HEK293 (cell line): ENCODE results near the gene CDR2L.
"Not testable (repeated sequence)": the region's sequence is repeated elsewhere in the genome, so short reads cannot be mapped to it uniquely, and the experiment has no call there.

Source experiments
- CTCF ChIA-PET: fragments of 350-600 bp; formaldehyde crosslinking; extraction: SDS; loops from one replicate; lab custom pipeline; 2021; ENCODE audit warnings: antibody characterized with exemption; lab: Yijun Ruan, JAX
- POLR2A ChIA-PET: fragments of 300-600 bp; formaldehyde crosslinking; extraction: SDS; loops from one replicate; lab custom pipeline; 2020; ENCODE audit warnings: antibody characterized with exemption, inconsistent platforms; lab: Yijun Ruan, JAX
- H3K27ac ChIP-seq: fragments of 200-500 bp; sonication (Bioruptor generic); 2 replicates; pipeline ENCODE4 v1.5.1; 2014; ENCODE audit warnings: low read depth, low read length, control low read depth, inconsistent platforms; ENCODE audit errors: extremely low read depth
- H3K36me3 ChIP-seq, 2 experiments: fragments of 200-500 bp in 1 of 2; sonication (Bioruptor generic) in 1 of 2; 1 replicate in 1 of 2; 2 replicates in 1 of 2; pipeline ENCODE4 v1.5.1; 2014 to 2017; ENCODE audit warnings: inconsistent platforms in 2 of 2, low read length in 2 of 2; ENCODE audit not compliant: control insufficient read depth in 2 of 2, insufficient read depth in 1 of 2
- H3K4me1 ChIP-seq: fragments of 200-500 bp; sonication (Bioruptor generic); 2 replicates; pipeline ENCODE4 v1.5.1; 2014; ENCODE audit warnings: mild to moderate bottlenecking, low read length, inconsistent platforms; ENCODE audit not compliant: control insufficient read depth, insufficient read depth
- H3K4me3 ChIP-seq: 2 replicates; pipeline ENCODE4 v1.5.1; 2011; ENCODE audit warnings: low read depth, mild to moderate bottlenecking, control low read depth, low read length, moderate library complexity
- H3K9me3 ChIP-seq: fragments of 200-500 bp; sonication (Bioruptor generic); 2 replicates; pipeline ENCODE4 v1.5.1; 2014; ENCODE audit warnings: low read depth, low read length, inconsistent platforms; ENCODE audit not compliant: control insufficient read depth, insufficient read depth
- GLIS1 ChIP-seq: fragments of 450-650 bp; formaldehyde crosslinking; IDR thresholded peaks from 2 replicates; pipeline ENCODE4 v1.5.1; 2016; ENCODE audit warnings: missing biosample characterization, missing genetic modification characterization
- HOXD13 ChIP-seq: sonication (generic); formaldehyde crosslinking; IDR thresholded peaks from 2 replicates; pipeline ENCODE4 v1.8.0; 2022; ENCODE audit warnings: missing genetic modification reagents, borderline replicate concordance
- PBX3 ChIP-seq: sonication (generic); formaldehyde crosslinking; IDR thresholded peaks from 2 replicates; pipeline ENCODE4 v1.8.1; 2022; ENCODE audit warnings: mild to moderate bottlenecking, moderate library complexity, missing genetic modification reagents
- ZBTB10 ChIP-seq: fragments of 450-650 bp; formaldehyde crosslinking; IDR thresholded peaks from 2 replicates; pipeline ENCODE4 v1.5.1; 2016; ENCODE audit warnings: missing biosample characterization, missing genetic modification characterization
- ZNF121 ChIP-seq: fragments of 450-650 bp; formaldehyde crosslinking; IDR thresholded peaks from 2 replicates; pipeline ENCODE4 v1.5.1; 2016; ENCODE audit warnings: missing biosample characterization, missing genetic modification characterization
- ZNF394 ChIP-seq: fragments of 450-650 bp; formaldehyde crosslinking; IDR thresholded peaks from 2 replicates; pipeline ENCODE4 v1.5.1; 2016; ENCODE audit warnings: missing biosample characterization, missing genetic modification characterization, mild to moderate bottlenecking, moderate library complexity, borderline replicate concordance
- ZNF488 ChIP-seq: fragments of 450-650 bp; formaldehyde crosslinking; IDR thresholded peaks from 2 replicates; pipeline ENCODE4 v1.5.1; 2016; ENCODE audit warnings: missing biosample characterization, missing genetic modification characterization
- ZNF521 ChIP-seq: fragments of 450-650 bp; formaldehyde crosslinking; IDR thresholded peaks from 2 replicates; pipeline ENCODE4 v1.5.1; 2017; ENCODE audit warnings: missing biosample characterization, mild to moderate bottlenecking, missing genetic modification characterization
- ZNF558 ChIP-seq: fragments of 450-650 bp; formaldehyde crosslinking; IDR thresholded peaks from 2 replicates; pipeline ENCODE4 v1.5.1; 2016; ENCODE audit warnings: missing biosample characterization, missing genetic modification characterization
- ZNF596 ChIP-seq: fragments of 450-650 bp; IDR thresholded peaks from 2 replicates; pipeline ENCODE4 v1.5.0; 2018; ENCODE audit warnings: missing biosample characterization, mild to moderate bottlenecking, missing genetic modification characterization, moderate library complexity
- ZNF623 ChIP-seq: fragments of 450-650 bp; formaldehyde crosslinking; IDR thresholded peaks from 2 replicates; pipeline ENCODE4 v1.5.1; 2016; ENCODE audit warnings: missing biosample characterization, missing genetic modification characterization
- ZNF639 ChIP-seq: fragments of 450-650 bp; formaldehyde crosslinking; IDR thresholded peaks from 2 replicates; pipeline ENCODE4 v1.5.1; 2016; ENCODE audit warnings: missing biosample characterization, missing genetic modification characterization
- ZNF704 ChIP-seq: fragments of 450-650 bp; formaldehyde crosslinking; IDR thresholded peaks from 2 replicates; pipeline ENCODE4 v1.5.1; 2016; ENCODE audit warnings: missing biosample characterization, missing genetic modification characterization
- ZSCAN4 ChIP-seq: fragments of 450-650 bp; formaldehyde crosslinking; IDR thresholded peaks from 2 replicates; pipeline ENCODE4 v1.5.1; 2017; ENCODE audit warnings: missing biosample characterization, missing genetic modification characterization

CDR2L gene

GRCh38 chr17:74964988-74965622, 22.3 kb upstream of the CDR2L start (continued):
- no peak for TF ChIP-seq ZBTB10 (tag by site-specific recombination)

GRCh38 chr17:74968361-74968780, 19.1 kb upstream of the CDR2L start:
- Histone ChIP-seq H3K36me3 (no peaks in the 10 kb centered on the region), H3K27ac (no peak overlapping the region), H3K4me1 (peaks cover 4% of the 10 kb centered on the region; the same call in 1 of the 2 replicates), H3K4me3 (no peak overlapping the region)
- ChIA-PET POLR2A (interaction anchor here (0.7 kb wide), 1 partner anchor 15 kb away, joined by 3 read pairs; no protein-coding TSS in a partner anchor), CTCF (interaction anchor here (0.7 to 1.6 kb wide), 6 partner anchors 10 to 177 kb away, joined by 3 to 7 read pairs (median 4); partner anchors contain the start of gene MRPL58)
- no peak for TF ChIP-seq HOXD13 (CRISPR knock-in tag)
- TF ChIP-seq ZNF596 (tag by site-specific recombination), result no peak
- TF ChIP-seq ZNF704 (tag by site-specific recombination), result no peak
- 0 out of 2 replicates have a peak, but pooled peaks have one; percentile 19 for TF ChIP-seq GLIS1 (tag by site-specific recombination)
- no peak for TF ChIP-seq ZNF623 (tag by site-specific recombination)
- TF ChIP-seq PBX3, result no peak
- TF ChIP-seq, all 188 proteins: peak for 1
- no peaks in the 10 kb centered on the region for H3K9me3 ChIP-seq

- ChIA-PET CTCF (interaction anchor here (0.6 to 1.5 kb wide), 3 partner anchors 19 to 127 kb away, joined by 3 to 6 read pairs (median 3); no protein-coding TSS in a partner anchor), POLR2A (interaction anchor here (1.1 kb wide), 1 partner anchor 59 kb away, joined by 3 read pairs; no protein-coding TSS in a partner anchor)
- H3K4me1 ChIP-seq, H3K9me3 ChIP-seq, H3K36me3 ChIP-seq, H3K27ac ChIP-seq: not testable (repeated sequence)
- peak; percentile 96 for TF ChIP-seq ZNF121 (tag by site-specific recombination)
- TF ChIP-seq, all 188 proteins: peak for 1; not testable (repeated sequence) for 187
- not testable (repeated sequence) for H3K4me3 ChIP-seq
These were observed 17.9 kb upstream of the CDR2L start for GRCh38 chr17:74969501-74969900.

- ChIA-PET POLR2A (interaction anchor here (1.1 to 5.4 kb wide), 2 partner anchors 18 to 58 kb away, joined by 3 to 50 read pairs; partner anchors contain the start of gene CDR2L), CTCF (interaction anchor here (0.5 to 4.2 kb wide), 5 partner anchors 9 to 144 kb away, joined by 3 to 42 read pairs (median 3); no protein-coding TSS in a partner anchor)
- no peak for TF ChIP-seq ZNF558 (tag by site-specific recombination)
- TF ChIP-seq ZNF488 (tag by site-specific recombination), result no peak
- no peak for TF ChIP-seq ZNF639
- no peak for TF ChIP-seq ZSCAN4 (tag by site-specific recombination)
- TF ChIP-seq ZNF521, result no peak
- TF ChIP-seq ZNF394 (tag by site-specific recombination), result no peak
- H3K9me3 ChIP-seq, result no peaks in the 10 kb centered on the region
- H3K27ac ChIP-seq, result no peak overlapping the region
- H3K36me3 ChIP-seq, result no peaks in the 10 kb centered on the region
- H3K4me1 ChIP-seq, result peaks cover 4% of the 10 kb centered on the region; the same call in 1 of the 2 replicates
- H3K4me3 ChIP-seq, result no peak overlapping the region
These were observed 17.0 kb upstream of the CDR2L start for GRCh38 chr17:74970395-74970794.
